Stimulated activated CD4-positive, alpha-beta T cell treated with anti-CD3 and anti-CD28 coated beads, Interleukin-12 subunit alpha, Interleukin-12 subunit beta, amount 100 ng/mL, for 4 hours (primary cell): ENCODE results near the gene EGR4.
"Not testable (repeated sequence)": the region's sequence is repeated elsewhere in the genome, so short reads cannot be mapped to it uniquely, and the experiment has no call there.

Experiments
- DNase-seq: peaks from one replicate; pipeline ENCODE4 v3.0.0-alpha.2; 2020

The EGR4 gene

DNA sequence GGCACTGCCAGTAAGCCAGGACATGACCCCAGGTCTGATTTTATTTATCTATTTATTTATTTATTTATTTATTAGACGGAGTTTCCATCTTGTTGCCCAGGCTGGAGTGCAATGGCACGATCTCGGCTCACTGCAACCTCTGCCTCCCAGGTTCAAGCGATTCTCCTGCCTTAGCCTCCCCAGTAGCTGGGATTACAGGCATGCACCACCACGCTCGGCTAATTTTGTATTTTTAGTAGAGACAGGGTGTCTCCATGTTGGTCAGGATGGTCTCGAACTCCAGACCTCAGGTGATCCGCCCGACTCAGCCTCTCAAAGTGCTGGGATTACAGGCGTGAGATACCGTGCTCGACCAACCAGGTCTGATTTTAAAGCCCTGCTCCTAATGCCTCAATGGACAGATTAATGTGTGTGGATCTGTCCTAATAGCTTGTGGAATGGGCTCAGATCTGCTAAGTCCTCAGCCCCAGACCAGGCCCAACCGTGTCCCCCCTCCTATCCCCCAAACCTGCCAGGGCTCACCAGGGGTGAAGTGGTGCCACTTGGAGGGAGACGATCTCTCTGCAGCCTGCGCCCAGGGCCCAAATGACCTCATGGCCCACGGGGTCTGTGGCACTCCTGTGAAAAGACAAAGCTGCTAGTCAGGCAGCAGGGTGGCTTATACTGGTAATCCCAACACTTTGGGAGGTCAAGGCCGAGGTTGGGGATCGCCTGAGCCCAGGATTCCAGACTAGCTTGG lies 30.5 kb downstream of the EGR4 start:
- not testable (repeated sequence) for DNase-seq

GRCh38 chr2:73262108-73262651 lies 31.2 kb downstream of the EGR4 start:
- no peak for DNase-seq

DNA sequence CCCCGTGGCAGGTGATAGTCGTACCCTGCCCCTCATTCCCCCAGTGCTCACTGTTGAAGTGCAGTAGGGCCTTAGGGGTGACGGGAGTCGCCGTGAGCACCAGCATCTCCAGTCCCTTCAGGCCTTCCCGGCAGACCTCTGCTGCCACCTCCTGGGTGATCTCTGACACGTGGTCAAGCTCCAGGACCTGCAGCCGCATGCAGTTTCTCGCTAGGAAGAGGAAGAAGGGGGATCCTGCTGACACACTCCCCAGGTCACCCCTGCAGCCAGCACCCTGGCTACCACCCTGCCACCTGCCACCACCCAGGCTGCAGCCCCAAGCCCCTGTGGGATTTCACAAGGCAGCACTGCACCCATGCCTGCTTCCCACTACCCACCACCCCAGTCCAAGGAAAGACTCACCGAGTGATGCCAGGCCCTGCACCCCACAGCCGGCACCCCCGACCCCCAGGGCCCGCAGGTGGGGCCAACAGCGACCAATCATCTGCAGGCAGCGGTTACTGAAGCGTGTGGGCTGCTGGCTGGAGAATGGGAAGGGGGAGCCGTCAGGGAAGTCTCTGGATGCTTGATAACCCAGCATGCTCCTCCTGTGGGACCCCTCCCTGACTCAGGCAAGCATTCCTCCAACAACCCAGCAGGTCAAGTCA lies 32.9 kb downstream of the EGR4 start:
- no peak for DNase-seq

GRCh38 chr2:73259704-73260337 lies 33.5 kb downstream of the EGR4 start:
- DNase-seq = no peak

DNA sequence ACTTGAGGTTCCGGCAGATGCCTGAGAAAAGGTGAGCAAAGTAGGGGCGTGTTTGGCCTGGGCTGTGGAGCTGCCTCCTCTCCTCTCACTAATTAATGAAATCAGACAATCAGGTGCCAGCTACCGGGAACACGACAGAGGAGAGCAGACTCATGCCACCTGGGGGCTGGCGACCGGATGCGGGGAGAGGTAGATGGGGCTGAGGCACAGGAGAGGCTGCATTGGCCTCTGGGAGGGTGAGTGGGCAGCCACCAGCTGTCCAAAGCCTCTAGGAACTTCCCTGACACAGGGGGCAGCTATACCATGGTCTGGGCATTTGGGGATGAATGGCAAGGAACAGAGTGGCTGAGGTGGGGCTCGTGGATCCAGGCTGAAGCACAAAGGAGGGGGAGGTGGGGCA lies 34.1 kb downstream of the EGR4 start:
- DNase-seq = no peak

DNA sequence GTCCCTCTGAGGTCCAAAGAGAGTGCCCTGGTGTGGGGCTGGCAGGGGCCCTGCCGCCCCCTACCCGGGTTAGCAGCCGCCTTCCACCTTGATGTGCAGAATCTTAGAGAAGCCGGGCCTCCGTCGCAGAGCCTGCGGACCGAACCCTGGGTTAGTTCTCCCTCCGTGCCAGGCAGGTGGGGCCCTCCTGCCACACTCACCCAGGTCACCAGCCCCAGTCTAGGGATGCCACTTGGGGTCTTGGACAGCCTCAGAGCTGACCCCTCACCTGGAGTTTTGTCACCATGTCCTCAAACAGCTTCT lies 34.5 kb downstream of the EGR4 start:
- DNase-seq = no peak

- DNase-seq = no peak
Measured at GRCh38 chr2:73258186-73258912, 35.0 kb downstream of the EGR4 start.

GRCh38 chr2:73257425-73258125 lies 35.8 kb downstream of the EGR4 start:
- no peak for DNase-seq

DNA sequence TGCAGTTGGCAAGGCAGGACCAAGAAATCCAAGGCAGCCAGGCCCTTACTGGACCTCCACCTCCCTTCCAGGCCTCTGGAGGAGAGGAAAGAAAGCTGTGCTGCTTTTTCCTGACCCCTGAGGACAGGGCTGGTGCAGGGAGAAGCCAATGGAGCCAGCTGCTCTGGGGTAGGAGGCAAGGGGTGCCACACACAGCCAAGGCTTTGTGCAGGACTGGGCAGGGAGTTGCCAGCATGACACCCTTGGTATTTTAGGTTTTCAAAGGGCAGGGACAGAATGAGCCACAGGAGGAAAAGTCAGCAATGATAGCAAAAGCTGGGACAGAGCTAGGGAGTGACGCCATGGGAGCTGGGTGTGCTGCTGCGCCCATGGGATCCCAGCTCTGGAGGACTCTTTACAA lies 36.3 kb downstream of the EGR4 start:
- DNase-seq = no peak

- no peak for DNase-seq
Measured at GRCh38 chr2:73256618-73256922, 36.8 kb downstream of the EGR4 start.

- DNase-seq = no peak
Measured at GRCh38 chr2:73255907-73256617, 37.3 kb downstream of the EGR4 start.

DNA sequence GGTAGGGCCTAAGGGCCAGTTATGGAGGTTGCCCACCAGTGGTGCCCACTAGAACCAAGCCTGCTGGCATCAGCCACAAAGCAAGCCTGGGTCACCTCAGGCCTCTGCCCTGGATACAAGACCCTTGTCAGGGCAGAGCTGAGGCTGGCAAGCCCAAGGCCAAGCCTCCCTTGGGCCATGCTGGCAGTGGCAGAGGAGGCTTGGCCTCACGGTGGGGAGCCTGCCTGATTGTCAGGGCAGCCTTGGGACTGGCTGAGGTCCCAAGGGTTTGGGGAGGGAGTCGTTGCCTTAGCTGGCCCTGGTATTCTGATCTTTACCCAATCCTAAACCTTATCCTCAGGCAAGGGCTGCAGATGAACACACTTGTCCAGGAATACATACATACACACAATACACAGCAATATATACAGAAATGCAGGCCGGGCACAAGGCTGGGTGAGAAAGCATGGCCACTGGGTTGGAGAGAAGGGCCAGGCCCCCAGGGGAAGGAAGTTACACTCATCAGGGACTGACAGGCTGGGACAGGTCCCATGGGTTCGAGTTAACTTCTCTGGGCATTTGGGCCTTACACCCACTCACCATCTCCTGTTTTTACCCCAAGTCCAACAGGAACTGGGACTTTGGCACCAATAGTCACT lies 38.2 kb downstream of the EGR4 start:
- no peak for DNase-seq

- DNase-seq = no peak
Measured at GRCh38 chr2:73254343-73255006, 38.9 kb downstream of the EGR4 start.

GRCh38 chr2:73253901-73254300 lies 39.4 kb downstream of the EGR4 start:
- DNase-seq = no peak

- DNase-seq = no peak
Measured at GRCh38 chr2:73253400-73253799, 39.9 kb downstream of the EGR4 start.

GRCh38 chr2:73252238-73253027 lies 40.9 kb downstream of the EGR4 start:
- DNase-seq = no peak

DNA sequence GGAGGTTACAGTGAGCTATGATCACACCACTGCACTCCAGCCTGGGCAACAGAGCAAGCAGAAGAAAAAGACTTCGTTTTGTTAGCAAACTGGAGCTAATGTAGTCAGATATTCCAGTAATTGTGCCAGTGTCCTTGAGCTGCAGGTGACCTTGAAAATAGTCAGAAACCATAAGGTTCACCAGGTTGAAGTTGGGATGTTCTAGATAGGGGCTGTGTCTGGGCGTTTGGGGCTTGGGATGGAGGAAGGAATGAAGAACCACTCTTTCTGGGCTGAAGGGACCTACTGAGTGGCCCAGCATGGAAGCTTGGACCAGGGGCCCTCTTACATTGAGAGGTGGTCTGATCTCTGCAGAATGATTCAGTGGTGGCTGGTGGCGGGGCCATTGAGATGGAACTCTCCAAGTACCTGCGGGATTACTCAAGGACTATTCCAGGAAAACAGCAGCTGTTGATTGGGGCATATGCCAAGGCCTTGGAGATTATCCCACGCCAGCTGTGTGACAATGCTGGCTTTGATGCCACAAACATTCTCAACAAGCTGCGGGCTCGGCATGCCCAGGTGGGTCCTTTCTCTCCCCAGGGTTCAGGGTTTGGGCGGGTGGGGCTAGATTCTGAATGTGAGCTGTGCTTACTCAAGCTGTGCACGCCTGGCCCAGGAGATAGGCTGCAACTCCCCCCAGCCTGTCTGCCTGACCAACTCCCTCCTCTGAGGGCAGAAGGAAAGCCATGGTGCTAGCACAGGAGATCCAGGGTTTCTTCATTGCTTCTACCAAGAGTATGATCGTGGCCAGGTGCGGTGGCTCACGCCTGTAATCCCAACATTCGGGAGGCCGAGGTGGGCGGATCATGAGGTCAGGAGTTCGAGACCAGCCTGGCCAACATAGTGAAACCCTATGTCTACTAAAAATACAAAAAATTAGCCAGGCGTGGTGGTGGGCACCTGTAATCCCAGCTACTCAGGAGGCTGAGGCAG lies 42.2 kb downstream of the EGR4 start:
- DNase-seq = no peak

- DNase-seq = no peak
Measured at GRCh38 chr2:73249636-73250035, 43.7 kb downstream of the EGR4 start.

- no peak for DNase-seq
Measured at GRCh38 chr2:73246850-73247249, 46.5 kb downstream of the EGR4 start.
